T-helper 22 cell (primary cell): Measurements from ENCODE around the gene TMEM62.
"Not testable (repeated sequence)": the region's sequence is repeated elsewhere in the genome, so short reads cannot be mapped to it uniquely, and the experiment has no call there.

ENCODE experiments used
- DNase-seq: peaks from one replicate; pipeline ENCODE4 v3.0.0-alpha.2; 2020; ENCODE audit warnings: low read depth

Gene TMEM62

DNA sequence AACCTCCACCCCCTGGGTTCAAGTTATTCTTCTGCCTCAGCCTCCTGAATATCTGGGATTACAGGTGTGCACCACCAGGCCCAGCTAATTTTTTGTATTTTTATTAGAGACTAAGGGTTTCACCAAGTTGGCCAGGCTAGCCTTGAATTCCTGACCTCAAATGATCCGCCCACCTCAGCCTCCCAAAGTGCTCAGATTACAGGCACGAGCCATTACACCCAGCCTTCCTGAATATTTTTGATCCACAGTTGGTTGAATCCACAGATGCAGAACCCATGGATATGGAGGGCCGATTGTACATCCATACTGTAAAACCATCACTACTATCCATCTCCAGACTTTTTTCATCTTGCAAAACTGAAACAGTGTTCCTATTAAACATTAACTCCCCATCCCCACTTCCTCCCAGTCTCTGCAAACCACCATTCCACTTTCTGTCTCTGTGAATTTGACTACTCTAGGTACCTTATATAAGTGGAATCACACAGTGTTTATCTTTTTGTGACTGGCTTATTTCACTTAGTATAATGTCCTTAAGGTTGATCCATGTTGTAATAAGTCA lies 8.2 kb upstream of the TMEM62 start:
- no peak for DNase-seq

DNA sequence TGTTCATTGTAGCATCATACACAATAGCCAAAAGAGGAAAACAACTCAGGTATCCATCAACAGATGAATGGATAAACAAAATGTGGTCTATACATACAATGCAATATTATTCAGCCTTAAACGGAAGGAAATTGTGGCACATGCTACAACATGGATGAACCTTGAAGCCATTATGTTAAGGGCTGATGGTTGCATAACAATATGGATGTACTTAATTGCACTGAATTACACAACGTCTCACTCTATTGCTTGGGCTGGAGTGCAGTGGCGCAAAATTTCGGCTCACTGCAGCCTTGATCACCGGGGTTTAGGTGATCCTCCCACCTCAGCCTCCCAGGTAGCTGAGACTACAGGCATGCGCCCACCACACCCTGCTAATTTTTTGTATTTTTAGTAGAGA lies 7.0 kb upstream of the TMEM62 start:
- DNase-seq: no peak

- DNase-seq: no peak
Measured at GRCh38 chr15:43127752-43128151, 5.6 kb upstream of the TMEM62 start.

- not testable (repeated sequence) for DNase-seq
Measured at GRCh38 chr15:43128174-43128979, 5.0 kb upstream of the TMEM62 start.

- no peak for DNase-seq
Measured at GRCh38 chr15:43128980-43129335, 4.4 kb upstream of the TMEM62 start.

DNA sequence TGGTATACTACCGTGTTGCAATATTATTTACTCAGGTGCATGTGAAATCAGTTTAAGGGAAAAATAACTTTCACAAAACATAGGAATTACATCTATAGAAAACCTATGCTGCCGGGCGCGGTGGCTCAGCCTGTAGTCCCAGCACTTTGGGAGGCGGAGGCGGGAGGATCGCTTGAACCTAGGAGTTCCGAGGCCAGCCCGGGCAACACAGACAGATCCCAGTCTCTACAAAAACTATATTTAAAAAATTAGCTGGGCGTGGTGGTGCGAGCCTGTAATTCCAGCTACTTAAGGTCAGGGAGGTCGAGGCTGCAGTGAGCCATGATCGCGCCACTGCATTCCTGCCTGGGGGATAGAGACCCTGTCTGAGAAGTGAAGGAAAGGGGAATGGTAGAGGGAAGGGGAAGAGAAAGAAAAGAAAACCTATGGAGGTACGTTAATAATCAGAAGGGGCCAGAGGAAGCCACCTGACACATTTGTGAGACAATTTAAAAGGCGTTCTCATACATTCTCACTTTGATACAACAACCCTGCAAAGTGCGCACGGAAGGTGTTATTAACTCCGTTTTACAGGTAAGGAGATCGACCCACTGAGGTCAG lies 456 bp upstream of the TMEM62 start:
- no peak for DNase-seq

DNA sequence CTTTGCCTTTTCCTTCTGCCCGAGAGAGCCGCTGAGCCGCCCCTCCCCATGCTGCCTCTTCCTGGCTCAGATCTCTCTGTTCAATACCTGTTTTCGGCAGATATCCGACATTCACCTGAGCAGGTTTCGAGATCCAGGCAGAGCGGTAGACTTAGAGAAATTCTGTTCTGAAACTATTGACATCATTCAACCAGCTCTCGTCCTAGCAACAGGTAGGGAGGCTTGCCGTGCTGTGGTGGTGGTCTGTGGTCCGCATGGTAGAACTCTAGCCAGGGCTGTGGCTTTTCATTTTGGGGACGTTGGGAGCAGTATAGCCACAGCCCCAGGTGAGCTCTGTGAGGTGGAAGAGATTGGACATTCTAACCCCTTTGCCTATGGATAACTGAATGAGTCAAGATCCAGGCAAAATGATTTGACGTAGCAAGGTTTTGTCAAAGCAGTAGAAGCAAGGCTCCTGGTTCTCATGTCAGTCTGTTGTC lies 810 bp downstream of the TMEM62 start:
- DNase-seq: no peak

DNA sequence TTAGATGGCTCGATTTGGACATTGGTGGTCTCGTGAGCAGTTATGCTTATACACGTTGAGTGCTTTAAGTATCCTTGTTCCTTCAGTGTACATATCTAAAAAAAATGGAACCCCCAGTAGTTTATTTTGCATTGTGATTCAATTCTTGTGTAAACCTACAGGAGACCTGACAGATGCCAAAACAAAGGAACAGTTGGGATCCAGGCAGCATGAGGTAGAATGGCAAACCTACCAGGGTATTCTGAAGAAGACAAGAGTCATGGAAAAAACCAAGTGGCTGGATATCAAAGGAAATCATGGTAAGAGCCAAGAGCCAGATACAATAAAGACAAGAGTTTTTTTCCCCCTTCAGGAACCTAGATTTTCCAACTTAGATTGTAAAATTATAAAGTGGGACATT lies 2.0 kb downstream of the TMEM62 start:
- no peak for DNase-seq

- DNase-seq: no peak
Measured at GRCh38 chr15:43143203-43143941, 10.0 kb downstream of the TMEM62 start.

GRCh38 chr15:43144512-43144911 lies 11.1 kb downstream of the TMEM62 start:
- DNase-seq: no peak

DNA sequence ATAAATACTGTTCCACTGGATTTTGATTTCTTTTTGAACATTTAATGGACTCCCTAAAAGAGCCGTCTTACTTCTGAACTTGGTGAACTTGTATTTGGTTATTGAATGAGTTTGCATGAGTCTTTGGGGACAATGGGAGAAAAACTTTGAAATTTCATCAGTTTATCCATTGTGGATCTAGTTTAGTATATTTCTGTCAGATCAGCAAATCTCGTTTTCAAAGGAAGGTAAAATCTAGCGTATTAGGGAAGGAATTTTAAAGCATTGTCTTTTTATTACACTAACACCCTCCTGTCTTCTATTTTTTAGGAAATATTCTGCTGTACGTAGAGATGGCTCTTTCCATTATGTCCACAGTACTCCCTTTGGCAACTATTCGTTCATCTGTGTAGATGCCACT lies 12.8 kb downstream of the TMEM62 start:
- no peak for DNase-seq

DNA sequence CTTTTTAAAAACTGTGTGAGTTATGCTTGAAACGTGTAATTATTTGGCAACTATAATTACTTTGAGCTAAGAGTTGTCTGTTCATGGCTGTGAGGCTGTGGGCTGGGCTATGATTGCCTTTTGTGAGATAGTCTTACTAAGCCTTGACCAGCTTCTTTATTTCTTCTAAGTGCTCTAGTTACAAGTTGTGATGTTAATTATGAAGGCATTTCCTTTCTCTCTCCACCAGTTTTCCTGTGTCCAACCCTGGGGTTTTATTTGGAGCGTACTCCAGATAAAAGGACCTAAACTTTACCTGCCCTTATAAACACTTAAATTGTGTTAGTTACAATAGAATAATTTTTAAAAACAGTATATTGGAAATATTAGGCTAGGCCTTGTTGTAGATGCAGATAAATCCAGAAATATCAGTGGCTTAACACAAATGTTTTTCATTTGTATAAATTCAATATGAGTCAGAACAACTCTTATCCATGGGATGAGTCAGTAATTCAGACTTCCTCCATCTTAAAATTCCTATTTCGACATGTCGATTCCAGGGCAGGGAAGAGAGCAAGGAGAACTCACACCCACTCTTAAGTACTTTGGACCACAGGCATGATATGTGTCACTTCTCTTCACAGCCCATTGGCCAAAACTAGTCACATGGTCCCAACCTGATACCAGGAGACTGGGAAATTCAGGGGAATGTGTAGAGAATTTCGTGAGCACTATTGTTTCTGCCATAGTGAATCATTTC lies 17.0 kb downstream of the TMEM62 start:
- no peak for DNase-seq

GRCh38 chr15:43151688-43152087 lies 18.3 kb downstream of the TMEM62 start:
- no peak for DNase-seq

DNA sequence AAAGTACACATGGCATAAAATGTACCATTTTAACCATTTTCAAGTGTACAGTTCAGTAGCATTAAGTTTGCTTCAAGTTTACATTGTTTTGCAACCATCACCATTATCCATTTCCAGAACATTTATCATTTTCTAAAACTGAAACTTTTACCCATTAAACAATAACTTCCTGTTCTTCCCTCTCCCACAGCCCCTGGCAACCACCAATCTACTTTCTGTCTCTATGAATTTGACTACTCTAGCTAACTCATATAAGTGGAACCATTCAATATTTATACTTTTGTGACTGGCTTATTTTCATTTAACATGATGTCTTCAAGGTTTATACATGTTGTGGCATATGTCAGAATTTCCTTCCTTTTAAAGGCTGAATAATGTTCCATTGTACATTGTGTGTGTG lies 19.9 kb downstream of the TMEM62 start:
- DNase-seq: no peak

GRCh38 chr15:43165801-43166325 lies 32.5 kb downstream of the TMEM62 start:
- DNase-seq: no peak

DNA sequence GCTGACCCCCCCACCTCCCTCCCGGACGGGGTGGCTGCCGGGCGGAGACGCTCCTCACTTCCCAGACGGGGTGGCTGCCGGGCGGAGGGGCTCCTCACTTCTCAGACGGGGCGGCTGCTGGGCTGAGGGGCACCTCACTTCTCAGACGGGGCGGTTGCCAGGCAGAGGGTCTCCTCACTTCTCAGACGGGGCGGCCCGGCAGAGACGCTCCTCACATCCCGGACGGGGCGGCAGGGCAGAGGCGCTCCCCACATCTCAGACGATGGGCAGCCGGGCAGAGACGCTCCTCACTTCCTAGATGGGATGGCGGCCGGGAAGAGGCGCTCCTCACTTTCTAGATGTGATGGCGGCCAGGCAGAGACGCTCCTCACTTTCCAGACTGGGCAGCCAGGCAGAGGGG lies 33.9 kb downstream of the TMEM62 start:
- DNase-seq: not testable (repeated sequence)

DNA sequence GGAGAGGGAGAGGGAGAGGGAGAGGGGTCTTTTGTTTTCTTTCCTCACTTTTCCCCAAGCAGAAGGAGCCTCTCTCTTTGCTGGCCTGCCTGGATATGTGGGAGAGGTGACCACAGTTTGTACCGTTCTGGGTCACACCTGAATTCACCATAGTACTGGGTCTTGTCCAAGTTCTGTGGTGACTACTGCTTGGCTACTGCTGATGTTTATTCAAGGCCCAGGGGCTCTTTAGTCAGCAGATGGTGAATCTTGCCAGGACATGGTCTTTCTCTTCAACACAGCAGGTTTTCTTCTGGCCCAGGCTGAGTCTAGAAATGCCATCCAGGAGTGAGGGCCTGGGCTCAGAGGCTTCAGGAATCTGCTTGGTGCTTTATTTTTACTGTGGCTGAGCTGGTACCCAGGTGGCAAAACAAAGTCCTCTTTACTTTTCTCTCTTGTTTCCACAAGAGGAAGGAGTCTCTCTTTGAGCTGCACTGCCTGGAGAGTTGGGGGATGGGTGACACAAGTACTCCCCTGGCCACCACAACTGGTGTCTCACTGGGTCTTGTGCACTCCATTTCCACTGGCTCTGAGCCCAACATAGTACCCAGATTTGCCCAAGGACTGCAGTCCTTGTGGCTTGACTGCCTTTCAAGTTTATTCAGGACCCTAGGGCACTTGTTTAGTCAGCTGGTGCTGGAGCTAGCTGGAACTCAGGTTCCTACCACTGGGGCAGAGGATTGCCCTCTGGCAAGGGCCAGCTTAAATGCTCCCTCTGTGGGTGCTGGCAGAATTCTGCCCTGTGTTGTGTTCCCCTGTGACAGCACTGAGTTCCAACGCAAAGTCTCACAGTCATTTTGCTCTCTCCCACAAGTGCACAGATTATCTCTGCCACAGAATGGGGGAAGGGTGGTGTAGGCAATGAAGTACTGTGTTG lies 35.1 kb downstream of the TMEM62 start:
- DNase-seq: no peak

- DNase-seq: no peak
Measured at GRCh38 chr15:43169888-43170287, 36.5 kb downstream of the TMEM62 start.

DNA sequence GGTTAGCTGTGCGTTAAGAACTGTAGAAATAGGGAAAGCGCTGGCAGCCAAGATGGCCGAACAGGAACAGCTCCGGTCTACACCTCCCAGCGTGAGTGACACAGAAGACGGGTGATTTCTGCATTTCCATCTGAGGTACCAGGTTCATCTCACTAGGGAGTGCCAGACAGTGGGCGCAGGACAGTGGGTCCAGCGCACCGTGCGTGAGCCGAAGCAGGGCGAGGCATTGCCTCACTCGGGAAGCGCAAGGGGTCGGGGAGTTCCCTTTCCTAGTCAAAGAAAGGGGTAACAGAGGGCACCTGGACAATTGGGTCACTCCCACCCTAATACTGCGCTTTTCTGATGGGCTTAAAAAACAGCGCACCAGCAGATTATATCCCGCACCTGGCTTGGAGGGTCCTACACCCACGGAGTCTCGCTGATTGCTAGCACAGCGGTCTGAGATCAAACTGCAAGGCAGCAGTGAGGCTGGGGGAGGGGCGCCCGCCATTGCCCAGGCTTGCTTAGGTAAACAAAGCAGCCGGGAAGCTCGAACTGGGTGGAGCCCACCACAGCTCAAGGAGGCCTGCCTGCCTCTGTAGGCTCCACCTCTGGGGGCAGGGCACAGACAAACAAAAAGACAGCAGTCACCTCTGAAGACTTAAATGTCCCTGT lies 42.4 kb downstream of the TMEM62 start:
- DNase-seq: not testable (repeated sequence)

DNA sequence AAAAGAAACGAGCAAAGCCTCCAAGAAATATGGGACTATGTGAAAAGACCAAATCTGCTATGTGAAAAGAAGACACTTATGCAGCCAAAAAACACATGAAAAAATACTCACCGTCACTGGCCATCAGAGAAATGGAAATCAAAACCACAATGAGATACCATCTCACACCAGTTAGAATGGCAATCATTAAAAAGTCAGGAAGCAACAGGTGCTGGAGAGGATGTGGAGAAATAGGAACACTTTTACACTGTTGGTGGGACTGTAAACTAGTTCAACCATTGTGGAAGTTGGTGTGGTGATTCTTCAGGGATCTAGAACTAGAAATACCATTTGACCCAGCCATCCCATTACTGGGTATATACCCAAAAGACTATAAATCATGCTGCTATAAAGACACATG lies 43.8 kb downstream of the TMEM62 start:
- DNase-seq: not testable (repeated sequence)
